Rectal smooth muscle tissue (tissue), 1 donor: ENCODE data around the gene PIGV.
"Not testable (repeated sequence)": the region's sequence is repeated elsewhere in the genome, so short reads cannot be mapped to it uniquely, and the experiment has no call there.

Source experiments
- H3K27ac ChIP-seq: one replicate; pipeline ENCODE4 v1.7.0; 2013; ENCODE audit warnings: low read depth, low read length, inconsistent platforms
- H3K27me3 ChIP-seq: one replicate; pipeline ENCODE4 v1.7.0; 2013; ENCODE audit warnings: low read length; ENCODE audit not compliant: control insufficient read depth, insufficient read depth
- H3K36me3 ChIP-seq: one replicate; pipeline ENCODE4 v1.7.0; 2013; ENCODE audit warnings: low read length; ENCODE audit not compliant: control insufficient read depth, insufficient read depth
- H3K4me1 ChIP-seq: one replicate; pipeline ENCODE4 v1.7.0; 2013; ENCODE audit warnings: low read length; ENCODE audit not compliant: control insufficient read depth, insufficient read depth
- H3K4me3 ChIP-seq: one replicate; pipeline ENCODE4 v1.7.0; 2013; ENCODE audit warnings: low read length
- H3K9ac ChIP-seq: one replicate; pipeline ENCODE4 v1.7.0; 2013; ENCODE audit warnings: low read length

Gene PIGV

GRCh38 chr1:26789612-26789865, 1.8 kb downstream of the PIGV start:
- Histone ChIP-seq H3K9ac (no peak overlapping the region), H3K36me3 (peaks cover 7% of the 10 kb centered on the region), H3K27me3 (no peaks in the 10 kb centered on the region), H3K27ac (no peak overlapping the region), H3K4me3 (no peak overlapping the region), H3K4me1 (peaks cover 16% of the 10 kb centered on the region)

GRCh38 chr1:26789931-26790330, 2.2 kb downstream of the PIGV start:
- no peaks in the 10 kb centered on the region for H3K27me3 ChIP-seq
- no peak overlapping the region for H3K9ac ChIP-seq
- peaks cover 11% of the 10 kb centered on the region for H3K36me3 ChIP-seq
- H3K4me1 ChIP-seq: peaks cover 16% of the 10 kb centered on the region
- no peak overlapping the region for H3K4me3 ChIP-seq
- H3K27ac ChIP-seq: no peak overlapping the region

- H3K36me3 ChIP-seq: peaks cover 12% of the 10 kb centered on the region
- no peak overlapping the region for H3K9ac ChIP-seq
- no peak overlapping the region for H3K27ac ChIP-seq
- H3K27me3 ChIP-seq: no peaks in the 10 kb centered on the region
- H3K4me3 ChIP-seq: no peak overlapping the region
- H3K4me1 ChIP-seq: peaks cover 16% of the 10 kb centered on the region
These were observed 2.8 kb downstream of the PIGV start for GRCh38 chr1:26790551-26790953.

GRCh38 chr1:26791148-26791547, 3.4 kb downstream of the PIGV start:
- Histone ChIP-seq H3K9ac (no peak overlapping the region), H3K4me3 (no peak overlapping the region), H3K4me1 (peaks cover 11% of the 10 kb centered on the region), H3K27ac (no peak overlapping the region), H3K27me3 (no peaks in the 10 kb centered on the region), H3K36me3 (peaks cover 12% of the 10 kb centered on the region)

- Histone ChIP-seq H3K36me3 (peaks cover 12% of the 10 kb centered on the region), H3K27me3 (no peaks in the 10 kb centered on the region), H3K9ac (no peak overlapping the region), H3K4me3 (no peak overlapping the region), H3K4me1 (peaks cover 6% of the 10 kb centered on the region), H3K27ac (no peak overlapping the region)
These were observed 3.9 kb downstream of the PIGV start for GRCh38 chr1:26791626-26792025.

- Histone ChIP-seq H3K4me3 (no peak overlapping the region), H3K9ac (no peak overlapping the region), H3K27me3 (no peaks in the 10 kb centered on the region), H3K27ac (no peak overlapping the region), H3K4me1 (no peaks in the 10 kb centered on the region), H3K36me3 (peaks cover 12% of the 10 kb centered on the region)
These were observed 5.2 kb downstream of the PIGV start for GRCh38 chr1:26792924-26793323.

GRCh38 chr1:26794391-26794790, 6.6 kb downstream of the PIGV start:
- Histone ChIP-seq H3K27ac (no peak overlapping the region), H3K36me3 (peaks cover 12% of the 10 kb centered on the region), H3K27me3 (no peaks in the 10 kb centered on the region), H3K9ac (no peak overlapping the region), H3K4me1 (peaks cover 6% of the 10 kb centered on the region), H3K4me3 (no peak overlapping the region)

- H3K36me3 ChIP-seq: peaks cover 12% of the 10 kb centered on the region
- H3K4me1 ChIP-seq: peaks cover 15% of the 10 kb centered on the region
- H3K9ac ChIP-seq: no peak overlapping the region
- H3K27me3 ChIP-seq: no peaks in the 10 kb centered on the region
- H3K4me3 ChIP-seq: no peak overlapping the region
- no peak overlapping the region for H3K27ac ChIP-seq
These were observed 9.9 kb downstream of the PIGV start for GRCh38 chr1:26797627-26798026.

GRCh38 chr1:26799479-26800142, 11.9 kb downstream of the PIGV start:
- peak overlapping the region; percentile 5 for H3K4me3 ChIP-seq
- no peak overlapping the region for H3K9ac ChIP-seq
- peaks cover 15% of the 10 kb centered on the region for H3K4me1 ChIP-seq
- peak overlapping the region; percentile 74 for H3K27ac ChIP-seq
- peaks cover 4% of the 10 kb centered on the region for H3K36me3 ChIP-seq
- no peaks in the 10 kb centered on the region for H3K27me3 ChIP-seq

GRCh38 chr1:26803932-26804331, 16.2 kb downstream of the PIGV start:
- not testable (repeated sequence) for H3K27ac ChIP-seq, H3K27me3 ChIP-seq, H3K4me3 ChIP-seq, H3K9ac ChIP-seq, H3K36me3 ChIP-seq
- peaks cover 12% of the 10 kb centered on the region for H3K4me1 ChIP-seq

- not testable (repeated sequence) for H3K9ac ChIP-seq, H3K4me1 ChIP-seq, H3K27ac ChIP-seq, H3K27me3 ChIP-seq, H3K4me3 ChIP-seq, H3K36me3 ChIP-seq
These were observed 22.4 kb downstream of the PIGV start for GRCh38 chr1:26810105-26810504.

- Histone ChIP-seq H3K4me3 (no peak overlapping the region), H3K9ac (no peak overlapping the region), H3K4me1 (no peaks in the 10 kb centered on the region), H3K27ac (no peak overlapping the region), H3K36me3 (no peaks in the 10 kb centered on the region), H3K27me3 (no peaks in the 10 kb centered on the region)
These were observed 23.3 kb downstream of the PIGV start for GRCh38 chr1:26811057-26811456.

GRCh38 chr1:26811708-26812107, 24.0 kb downstream of the PIGV start:
- Histone ChIP-seq H3K4me1 (no peaks in the 10 kb centered on the region), H3K36me3 (no peaks in the 10 kb centered on the region), H3K27me3 (no peaks in the 10 kb centered on the region), H3K4me3 (no peak overlapping the region), H3K27ac (no peak overlapping the region), H3K9ac (no peak overlapping the region)
